HepG2 (cell line): ENCODE results near the gene CST3. TPM values are rescaled to one million over a fixed set of nuclear protein-coding genes. Genes with fewer than 3 reads are reported as not detected.

ENCODE experiments used
- AHDC1 ChIP-seq: sonication (generic); formaldehyde crosslinking; IDR thresholded peaks from 2 replicates; pipeline ENCODE4 v1.5.1; 2020; ENCODE audit warnings: mild to moderate bottlenecking, missing genetic modification reagents, borderline replicate concordance
- CEBPG ChIP-seq: IDR thresholded peaks from 2 replicates; pipeline ENCODE4 v1.6.1; 2016
- HES4 ChIP-seq: sonication (generic); formaldehyde crosslinking; IDR thresholded peaks from 2 replicates; pipeline ENCODE4 v1.9.0; 2021; ENCODE audit warnings: mild to moderate bottlenecking, missing genetic modification reagents, borderline replicate concordance
- JUNB ChIP-seq: sonication (generic); formaldehyde crosslinking; IDR thresholded peaks from 2 replicates; pipeline ENCODE4 v1.8.0; 2022; ENCODE audit warnings: missing genetic modification reagents, mild to moderate bottlenecking, borderline replicate concordance
- MAX ChIP-seq: IDR thresholded peaks from 2 replicates; pipeline ENCODE4 v1.6.1; 2012; ENCODE audit warnings: inconsistent platforms
- NFRKB ChIP-seq: fragments of 450-650 bp; IDR thresholded peaks from 2 replicates; pipeline ENCODE4 v1.6.1; 2017
- PCBP1 ChIP-seq: fragments of 200-400 bp; formaldehyde crosslinking; IDR thresholded peaks from 2 replicates; pipeline ENCODE4 v1.6.1; 2017; ENCODE audit warnings: mild to moderate bottlenecking, low read depth, low read length, borderline replicate concordance
- PHF21A ChIP-seq: sonication (generic); formaldehyde crosslinking; IDR thresholded peaks from 2 replicates; pipeline ENCODE4 v1.5.0; 2020; ENCODE audit warnings: mild to moderate bottlenecking, missing genetic modification reagents
- PITX1 ChIP-seq: sonication (generic); formaldehyde crosslinking; IDR thresholded peaks from 2 replicates; pipeline ENCODE4 v1.5.1; 2020; ENCODE audit warnings: mild to moderate bottlenecking, missing genetic modification reagents
- SUZ12 ChIP-seq: fragments of 150-350 bp; IDR thresholded peaks from 2 replicates; pipeline ENCODE4 v1.6.1; 2014; ENCODE audit warnings: low read depth, low read length
- TRAFD1 ChIP-seq: sonication (generic); formaldehyde crosslinking; IDR thresholded peaks from 2 replicates; pipeline ENCODE4 v1.5.1; 2020; ENCODE audit warnings: missing genetic modification reagents, mild to moderate bottlenecking, borderline replicate concordance
- ZBTB7B ChIP-seq: sonication (generic); formaldehyde crosslinking; IDR thresholded peaks from 2 replicates; pipeline ENCODE4 v1.4.0; 2020; ENCODE audit warnings: missing genetic modification reagents
- ZNF12 ChIP-seq: sonication (generic); formaldehyde crosslinking; IDR thresholded peaks from 2 replicates; pipeline ENCODE4 v1.5.0; 2020; ENCODE audit warnings: missing genetic modification reagents
- ZNF446 ChIP-seq: sonication (generic); formaldehyde crosslinking; IDR thresholded peaks from 2 replicates; pipeline ENCODE4 v1.5.0; 2020; ENCODE audit warnings: mild to moderate bottlenecking, missing genetic modification reagents
- ZNF850 ChIP-seq: sonication (generic); formaldehyde crosslinking; conservative IDR thresholded peaks from 2 replicates; pipeline ENCODE4 v1.9.0; 2021; ENCODE audit warnings: mild to moderate bottlenecking, missing genetic modification reagents
- polyA plus RNA-seq, 8 experiments: library from polyadenylated mRNA; depleted of rRNA in 3 of 8; stranded (reverse) in 7 of 8; unstranded in 1 of 8; fragments of >200 nt; fragmentation: Illumina TruSeq in 4 of 8; extraction: Trizol in 4 of 8; gene quantifications; 2 replicates each; pipeline versions ENCODE4 v1.2.1 to v1.2.3, GENCODE V29; 2011 to 2016; ENCODE audit warnings: low read depth in 4 of 8, missing spikeins in 1 of 8, mixed read lengths in 1 of 8; ENCODE audit not compliant: insufficient read depth in 1 of 8
- total RNA-seq, 5 experiments: library from RNA; depleted of rRNA; stranded (reverse); fragments of >200 nt; fragmentation: Illumina TruSeq; extraction: Trizol; gene quantifications; 2 replicates each; pipeline ENCODE4 v1.2.3, GENCODE V29; 2016; ENCODE audit warnings: low read depth in 1 of 5
- TF ChIP-seq, protein P1 (sequence below): sonication (generic); formaldehyde crosslinking; IDR thresholded peaks from 2 replicates; pipeline ENCODE4 v1.8.0; 2022; ENCODE audit warnings: mild to moderate bottlenecking, missing genetic modification reagents, moderate library complexity
- TF ChIP-seq, protein P2 (sequence below): sonication (generic); formaldehyde crosslinking; conservative IDR thresholded peaks from 2 replicates; pipeline ENCODE4 v1.8.0; 2022; ENCODE audit warnings: low read depth, missing genetic modification reagents

The CST3 gene
- total and polyA plus RNA-seq, 2 of the 13 experiments (the other 11 are each of a cell fraction or from before 2014, with no cell fraction given): 690 to 1,005 TPM

DNA sequence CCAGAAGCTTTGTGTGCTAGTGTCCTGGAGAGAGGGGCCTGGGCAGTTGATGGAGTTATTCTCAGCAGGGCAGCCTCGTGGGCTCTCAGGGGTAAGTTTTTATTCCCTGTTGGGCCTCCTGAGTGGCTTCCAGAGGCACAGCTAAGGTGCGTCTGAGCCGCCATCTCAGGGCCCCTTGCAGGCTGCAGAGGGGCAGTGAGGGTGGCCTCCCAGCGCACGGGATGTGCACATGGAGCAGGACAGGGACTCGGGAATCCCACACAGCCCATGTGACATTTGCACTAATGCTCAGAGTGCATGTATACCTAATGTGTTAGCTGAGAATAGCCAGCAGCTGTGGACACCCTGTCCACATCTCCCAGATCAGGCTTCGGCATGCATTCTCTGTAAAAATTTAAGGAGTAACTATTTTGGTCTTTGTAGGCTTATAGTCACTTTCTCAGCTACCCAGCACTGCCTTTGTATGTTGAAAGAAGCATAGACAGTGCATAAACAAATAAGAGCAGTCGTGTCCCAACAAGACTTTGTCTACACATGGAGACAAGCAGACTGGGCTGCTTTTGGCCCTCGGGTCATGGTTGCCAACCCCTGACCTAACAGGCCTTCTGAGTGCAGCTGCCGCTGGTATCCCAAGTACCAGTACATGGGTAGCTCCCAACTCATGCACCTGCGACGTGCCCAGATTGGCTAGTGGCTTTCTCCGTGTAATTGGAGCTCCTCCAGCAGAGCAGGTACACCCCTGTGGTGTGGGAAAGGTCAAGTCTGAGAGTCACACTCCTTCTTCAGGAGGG lies 50.8 kb downstream of the CST3 start (continued):
- TF ChIP-seq NFRKB (no peak), ZBTB7B (peak; percentile 15; the same call in 1 of the 2 replicates), ZNF446 (CRISPR knock-in tag) (no peak), MAX (peak; percentile 94), SUZ12 (no peak), CEBPG (CRISPR knock-in tag) (peak; percentile 28; the same call in 1 of the 2 replicates), ZNF850 (CRISPR knock-in tag) (no peak), JUNB (CRISPR knock-in tag) (no peak), PHF21A (CRISPR knock-in tag) (no peak), PITX1 (CRISPR knock-in tag) (peak; percentile 77), TRAFD1 (peak; percentile 94; the same call in 1 of the 2 replicates), AHDC1 (0 out of 2 replicates have a peak, but pooled peaks have one; percentile 48), ZNF12 (peak; percentile 11; the same call in 1 of the 2 replicates), PCBP1 (no peak), HES4 (0 out of 2 replicates have a peak, but pooled peaks have one; percentile 25)
- TF ChIP-seq, protein P1, sequence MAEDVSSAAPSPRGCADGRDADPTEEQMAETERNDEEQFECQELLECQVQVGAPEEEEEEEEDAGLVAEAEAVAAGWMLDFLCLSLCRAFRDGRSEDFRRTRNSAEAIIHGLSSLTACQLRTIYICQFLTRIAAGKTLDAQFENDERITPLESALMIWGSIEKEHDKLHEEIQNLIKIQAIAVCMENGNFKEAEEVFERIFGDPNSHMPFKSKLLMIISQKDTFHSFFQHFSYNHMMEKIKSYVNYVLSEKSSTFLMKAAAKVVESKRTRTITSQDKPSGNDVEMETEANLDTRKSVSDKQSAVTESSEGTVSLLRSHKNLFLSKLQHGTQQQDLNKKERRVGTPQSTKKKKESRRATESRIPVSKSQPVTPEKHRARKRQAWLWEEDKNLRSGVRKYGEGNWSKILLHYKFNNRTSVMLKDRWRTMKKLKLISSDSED (CRISPR knock-in tag): peak; percentile 59; the same call in 1 of the 2 replicates
- TF ChIP-seq, protein P2, sequence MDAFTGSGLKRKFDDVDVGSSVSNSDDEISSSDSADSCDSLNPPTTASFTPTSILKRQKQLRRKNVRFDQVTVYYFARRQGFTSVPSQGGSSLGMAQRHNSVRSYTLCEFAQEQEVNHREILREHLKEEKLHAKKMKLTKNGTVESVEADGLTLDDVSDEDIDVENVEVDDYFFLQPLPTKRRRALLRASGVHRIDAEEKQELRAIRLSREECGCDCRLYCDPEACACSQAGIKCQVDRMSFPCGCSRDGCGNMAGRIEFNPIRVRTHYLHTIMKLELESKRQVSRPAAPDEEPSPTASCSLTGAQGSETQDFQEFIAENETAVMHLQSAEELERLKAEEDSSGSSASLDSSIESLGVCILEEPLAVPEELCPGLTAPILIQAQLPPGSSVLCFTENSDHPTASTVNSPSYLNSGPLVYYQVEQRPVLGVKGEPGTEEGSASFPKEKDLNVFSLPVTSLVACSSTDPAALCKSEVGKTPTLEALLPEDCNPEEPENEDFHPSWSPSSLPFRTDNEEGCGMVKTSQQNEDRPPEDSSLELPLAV (CRISPR knock-in tag): no peak
